Neural progenitor cell (in vitro differentiated cells): ENCODE results near the gene SLC5A2.

ENCODE experiments used
- CTCF ChIP-seq: fragments of 200-600 bp; sonication (generic); IDR thresholded peaks from 2 replicates; pipeline ENCODE4 v1.5.1; 2017; ENCODE audit warnings: antibody characterized with exemption, mild to moderate bottlenecking
- EZH2 ChIP-seq: fragments of 200-600 bp; sonication (generic); IDR thresholded peaks from 2 replicates; pipeline ENCODE4 v1.6.1; 2017; ENCODE audit warnings: antibody characterized with exemption, mild to moderate bottlenecking, moderate library complexity

- TF ChIP-seq EZH2 (no peak), CTCF (no peak)
These were observed 30.3 kb upstream of the SLC5A2 start for GRCh38 chr16:31452631-31453106.
